Skin epidermis (tissue), 12 donors: ENCODE data around the gene UBAC2.
"Not testable (repeated sequence)": the region's sequence is repeated elsewhere in the genome, so short reads cannot be mapped to it uniquely, and the experiment has no call there.

Source experiments
- H3K27ac ChIP-seq, 21 experiments: fragments of 200-600 bp; sonication (generic) in 11 of 21; one replicate each; pipeline ENCODE4 v1.5.0; 2020; ENCODE audit warnings: mild to moderate bottlenecking in 3 of 21, inconsistent platforms in 2 of 21, moderate library complexity in 2 of 21
- H3K4me3 ChIP-seq, 7 experiments: fragments of 200-600 bp; sonication (generic) in 2 of 7; one replicate each; pipeline ENCODE4 v1.5.0; 2020; ENCODE audit warnings: inconsistent platforms in 2 of 7, mild to moderate bottlenecking in 2 of 7, moderate library complexity in 1 of 7

The UBAC2 gene

GRCh38 chr13:99376924-99377323 is 176.3 kb downstream of the UBAC2 start:
- H3K27ac ChIP-seq: peak overlapping the region in 9 of 21 experiments; percentile 10 to 79 (median 60)
- H3K4me3 ChIP-seq: no peak overlapping the region

DNA sequence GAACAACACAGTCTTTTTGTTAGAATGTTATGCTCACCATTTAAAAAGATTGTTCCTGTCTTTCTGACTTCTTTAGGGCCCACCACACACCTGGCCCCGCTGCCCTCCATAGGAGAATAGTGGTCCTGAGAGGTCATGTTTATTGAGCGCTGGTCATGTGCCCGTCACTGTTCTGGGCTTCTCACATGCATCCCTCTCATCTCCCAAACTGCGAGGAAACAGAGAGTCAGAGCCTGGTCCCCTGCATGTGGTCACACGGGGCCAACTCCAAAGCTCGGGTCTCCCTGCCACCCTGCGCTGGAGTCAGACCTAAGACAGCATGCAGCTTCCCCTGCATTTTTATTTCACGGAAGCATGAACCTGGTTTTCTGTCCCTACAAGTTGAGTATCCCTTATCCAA is 177.0 kb downstream of the UBAC2 start:
- H3K4me3 ChIP-seq: no peak overlapping the region
- no peak overlapping the region for H3K27ac ChIP-seq

DNA sequence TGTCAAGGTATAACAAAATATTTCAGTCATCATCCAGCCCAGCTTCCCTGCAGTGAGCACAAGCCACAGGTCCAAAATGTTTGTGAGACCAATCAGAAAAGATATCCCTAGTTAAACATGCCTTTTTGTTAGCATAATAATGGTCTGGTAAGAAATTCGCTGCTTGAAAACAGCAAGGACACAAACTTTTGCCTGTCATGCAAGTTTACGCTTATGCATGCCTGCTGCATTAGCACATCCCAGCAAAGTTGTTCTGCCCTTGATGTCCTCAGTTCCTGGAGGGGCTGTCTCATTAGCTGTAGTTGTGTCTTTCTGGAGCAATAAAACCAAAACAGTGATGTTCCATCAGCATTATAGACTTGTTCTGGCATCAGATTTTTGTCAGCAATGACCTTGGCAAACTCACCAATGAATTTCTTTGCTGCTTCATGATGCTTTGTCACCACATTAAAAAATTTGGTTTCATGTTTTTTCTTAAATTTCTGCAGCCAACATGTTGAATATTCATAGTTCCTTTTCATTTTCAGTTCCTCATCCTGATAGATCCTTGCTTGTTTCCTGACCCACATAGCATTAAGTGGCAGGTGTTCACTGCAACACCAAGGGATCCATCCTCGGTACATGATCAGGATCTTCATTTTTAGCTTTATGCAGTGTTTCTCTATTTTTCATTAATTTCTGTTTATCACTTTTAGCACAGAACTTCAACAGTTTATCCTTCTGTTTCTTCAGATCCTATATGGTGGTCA is 178.5 kb downstream of the UBAC2 start:
- no peak overlapping the region for H3K4me3 ChIP-seq
- peak overlapping the region in 1 of 21 experiments; percentile 38 for H3K27ac ChIP-seq

GRCh38 chr13:99379856-99380801 is 179.5 kb downstream of the UBAC2 start:
- no peak overlapping the region for H3K4me3 ChIP-seq
- H3K27ac ChIP-seq: peak overlapping the region in 5 of 21 experiments; percentile 28 to 85 (median 46)

GRCh38 chr13:99380921-99381645 is 180.4 kb downstream of the UBAC2 start:
- H3K27ac ChIP-seq: peak overlapping the region in 7 of 21 experiments; percentile 8 to 85 (median 30)
- no peak overlapping the region for H3K4me3 ChIP-seq

GRCh38 chr13:99381766-99382165 is 181.1 kb downstream of the UBAC2 start:
- H3K4me3 ChIP-seq: no peak overlapping the region
- H3K27ac ChIP-seq: peak overlapping the region in 8 of 21 experiments; percentile 8 to 85 (median 31)

DNA sequence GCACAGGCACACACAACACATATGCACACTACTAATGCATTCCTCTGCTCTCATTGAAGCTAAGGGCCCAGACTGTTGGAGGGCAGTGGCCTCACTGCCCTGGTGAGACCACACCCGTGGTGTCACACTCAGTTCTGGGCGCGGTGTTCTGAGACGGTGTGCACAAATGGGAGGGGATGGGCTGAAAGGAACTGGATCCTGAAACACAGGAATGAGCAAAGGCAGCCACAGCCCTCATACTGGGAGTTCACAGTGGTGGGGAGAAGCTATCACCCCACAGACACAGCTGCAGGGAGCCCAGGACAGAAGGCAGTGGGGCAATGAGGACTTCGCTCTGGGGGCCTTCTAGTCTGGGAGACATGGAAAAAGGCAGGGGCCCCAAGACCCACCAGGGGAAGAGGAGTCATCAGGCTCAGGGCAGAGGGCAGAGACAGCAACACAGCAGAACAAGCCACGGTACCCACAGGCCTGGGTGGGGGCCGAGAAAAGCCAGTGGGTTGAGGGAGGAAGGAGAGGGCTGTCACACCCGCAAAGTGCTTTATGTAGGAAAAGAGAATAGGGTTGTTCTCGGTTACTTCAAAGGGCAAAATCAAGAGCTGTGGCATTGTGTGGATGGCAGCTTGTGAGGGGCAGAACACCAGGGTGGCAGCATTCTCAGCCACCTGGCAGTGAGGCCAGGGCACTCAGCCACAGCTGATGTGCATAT is 181.9 kb downstream of the UBAC2 start:
- H3K27ac ChIP-seq: peak overlapping the region in 16 of 21 experiments; percentile 4 to 85 (median 61)

GRCh38 chr13:99383511-99383921 is 182.9 kb downstream of the UBAC2 start:
- peak overlapping the region in 11 of 21 experiments; percentile 11 to 85 (median 61) for H3K27ac ChIP-seq

More for the DNA sequence above, 181.9 kb downstream of the UBAC2 start:
- H3K4me3 ChIP-seq: no peak overlapping the region

DNA sequence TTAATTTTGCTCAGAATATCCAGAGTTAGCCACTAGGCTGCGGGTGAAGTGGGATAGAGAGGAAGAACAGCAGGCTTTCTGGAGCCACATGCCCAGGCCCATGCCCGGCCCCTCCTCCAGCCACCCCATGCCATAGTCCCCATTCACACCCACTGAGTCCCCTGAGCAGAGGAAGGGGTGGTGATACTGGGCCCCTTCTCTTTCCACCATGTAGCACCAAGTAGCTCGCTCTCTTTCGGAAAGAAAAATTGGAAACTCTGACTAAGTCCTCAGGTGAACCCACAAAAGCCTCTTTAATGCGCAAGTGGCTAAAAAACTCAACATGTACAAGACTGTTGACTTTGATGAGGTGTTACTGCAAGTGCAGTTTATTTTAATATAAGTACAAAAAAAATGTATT is 183.3 kb downstream of the UBAC2 start:
- peak overlapping the region in 9 of 21 experiments; percentile 11 to 85 (median 62) for H3K27ac ChIP-seq
- H3K4me3 ChIP-seq: no peak overlapping the region

More at GRCh38 chr13:99383511-99383921, 182.9 kb downstream of the UBAC2 start:
- H3K4me3 ChIP-seq: no peak overlapping the region

GRCh38 chr13:99384468-99384867 is 183.8 kb downstream of the UBAC2 start:
- H3K27ac ChIP-seq: peak overlapping the region in 4 of 21 experiments; percentile 2 to 85 (median 54)

DNA sequence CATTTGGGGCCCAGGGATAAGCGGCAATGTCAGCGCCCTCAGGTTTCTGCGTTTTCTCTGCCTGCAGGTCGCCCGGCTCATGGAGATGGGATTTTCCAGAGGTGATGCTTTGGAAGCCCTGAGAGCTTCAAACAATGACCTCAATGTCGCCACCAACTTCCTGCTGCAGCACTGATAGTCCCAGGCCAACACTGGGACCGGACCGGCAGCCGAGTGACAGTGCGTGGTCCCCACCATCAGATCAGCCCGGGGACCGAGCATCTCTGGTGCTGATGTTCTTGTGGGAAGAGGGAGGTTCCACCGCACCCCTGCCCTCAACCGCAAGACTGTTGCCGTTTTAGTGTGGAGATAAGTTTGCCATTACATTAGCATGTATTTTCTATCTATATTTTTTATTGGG is 184.5 kb downstream of the UBAC2 start:
- Histone ChIP-seq H3K4me3 (no peak overlapping the region), H3K27ac (peak overlapping the region in 1 of 21 experiments; percentile 85)

More at GRCh38 chr13:99384468-99384867, 183.8 kb downstream of the UBAC2 start:
- no peak overlapping the region for H3K4me3 ChIP-seq

- H3K4me3 ChIP-seq: no peak overlapping the region
- peak overlapping the region in 4 of 21 experiments; percentile 5 to 85 (median 24) for H3K27ac ChIP-seq
Observed at GRCh38 chr13:99385940-99386339, 185.3 kb downstream of the UBAC2 start.

DNA sequence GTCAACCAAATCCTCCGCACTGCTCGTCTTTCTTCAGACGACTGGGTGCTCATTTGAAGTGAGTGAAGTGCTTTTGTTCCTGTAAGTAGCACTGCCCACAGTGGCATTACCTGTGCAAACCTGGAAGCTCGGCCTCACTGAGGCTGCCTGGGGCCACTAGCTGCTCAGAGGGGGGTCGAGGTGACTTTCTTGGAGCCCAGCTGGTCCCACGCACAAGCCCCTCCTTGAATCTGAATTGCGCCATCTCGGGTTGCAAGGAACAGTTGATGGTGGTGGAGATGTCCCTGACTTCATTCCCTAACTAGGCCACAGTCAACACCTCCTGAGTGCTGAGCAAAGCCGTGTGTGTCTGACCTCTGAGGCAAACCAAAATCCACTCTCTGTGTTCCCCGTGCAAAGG is 185.8 kb downstream of the UBAC2 start:
- peak overlapping the region in 3 of 21 experiments; percentile 5 to 45 (median 26) for H3K27ac ChIP-seq
- H3K4me3 ChIP-seq: no peak overlapping the region

DNA sequence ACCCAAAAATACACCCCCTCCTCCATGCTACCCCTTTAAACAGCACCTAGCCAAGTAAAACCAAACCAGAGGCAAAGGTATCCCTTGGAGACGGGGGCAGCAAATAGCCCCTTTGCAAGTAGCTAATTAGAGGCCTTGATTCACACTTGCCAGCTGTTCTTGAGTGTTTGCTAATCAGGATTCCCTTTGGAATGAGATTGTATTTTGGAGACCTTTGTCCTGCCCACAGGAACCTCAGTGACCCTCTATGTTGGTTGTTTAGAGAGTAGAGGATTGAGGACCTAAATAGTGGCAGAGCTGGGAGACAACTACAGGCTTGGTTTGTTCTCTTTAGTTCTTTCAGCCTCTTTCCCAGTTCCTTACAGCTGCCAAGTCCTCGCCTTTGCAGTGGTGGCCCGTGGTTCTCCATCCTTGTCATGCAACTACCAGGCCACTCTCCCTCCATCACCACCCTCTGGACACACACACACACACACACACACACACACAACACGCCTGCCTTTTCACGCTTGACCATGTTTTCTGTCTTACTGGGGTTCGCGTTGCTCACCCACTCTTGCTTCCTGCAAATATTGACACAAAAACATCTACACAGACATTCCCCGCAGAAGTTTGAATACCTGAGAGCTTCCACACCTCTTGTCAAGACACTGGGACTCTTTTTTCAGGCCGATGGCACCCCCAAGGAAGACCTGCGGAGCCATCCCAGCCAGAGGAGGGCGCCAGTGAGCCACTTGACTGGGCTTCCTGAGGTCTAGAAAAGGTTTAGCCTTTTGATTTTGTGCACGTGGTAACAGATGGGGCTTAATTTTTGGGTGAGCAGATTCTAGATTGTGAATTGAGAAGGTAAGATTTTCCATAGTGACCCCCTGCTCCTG is 186.5 kb downstream of the UBAC2 start:
- no peak overlapping the region for H3K4me3 ChIP-seq

GRCh38 chr13:99388334-99388923 is 187.8 kb downstream of the UBAC2 start:
- peak overlapping the region in 1 of 21 experiments; percentile 5 for H3K27ac ChIP-seq
- H3K4me3 ChIP-seq: no peak overlapping the region

More for the DNA sequence above, 186.5 kb downstream of the UBAC2 start:
- peak overlapping the region in 2 of 21 experiments; percentile 26 to 45 for H3K27ac ChIP-seq

GRCh38 chr13:99389094-99389493 is 188.4 kb downstream of the UBAC2 start:
- H3K27ac ChIP-seq, H3K4me3 ChIP-seq: not testable (repeated sequence)

GRCh38 chr13:99389520-99390304 is 189.1 kb downstream of the UBAC2 start:
- Histone ChIP-seq H3K4me3 (no peak overlapping the region), H3K27ac (no peak overlapping the region)
